Adipocyte (in vitro differentiated cells): ENCODE results near the gene TTYH3.
"Not testable (repeated sequence)": the region's sequence is repeated elsewhere in the genome, so short reads cannot be mapped to it uniquely, and the experiment has no call there.

Experiments
- DNase-seq: peaks from one replicate; pipeline ENCODE4 v3.0.0-alpha.2; 2015; ENCODE audit warnings: low read depth
- H3K27me3 ChIP-seq: replicated peaks from 2 replicates; pipeline ENCODE4 v1.7.0; 2013; ENCODE audit warnings: mild to moderate bottlenecking, low read length, moderate library complexity; ENCODE audit not compliant: control insufficient read depth, insufficient read depth
- H3K36me3 ChIP-seq: 2 replicates; pipeline ENCODE4 v1.7.0; 2013; ENCODE audit warnings: low read length, mild to moderate bottlenecking, moderate library complexity; ENCODE audit not compliant: control insufficient read depth, insufficient read depth, severe bottlenecking
- H3K4me1 ChIP-seq: 2 replicates; pipeline ENCODE4 v1.7.0; 2013; ENCODE audit warnings: mild to moderate bottlenecking, low read length, moderate library complexity; ENCODE audit not compliant: control insufficient read depth, insufficient read depth
- H3K4me3 ChIP-seq: 2 replicates; pipeline ENCODE4 v1.7.0; 2013; ENCODE audit warnings: mild to moderate bottlenecking, low read length, moderate library complexity
- H3K9ac ChIP-seq: 2 replicates; pipeline ENCODE4 v1.7.0; 2013; ENCODE audit warnings: mild to moderate bottlenecking, low read length, moderate library complexity
- H3K9me3 ChIP-seq: 2 replicates; pipeline ENCODE4 v1.7.0; 2013; ENCODE audit warnings: mild to moderate bottlenecking, low read length, moderate library complexity; ENCODE audit not compliant: control insufficient read depth

The TTYH3 gene

GRCh38 chr7:2604608-2605174 is 27.1 kb upstream of the TTYH3 start:
- peaks cover 20% of the 10 kb centered on the region for H3K36me3 ChIP-seq
- H3K4me3 ChIP-seq = no peak overlapping the region
- H3K27me3 ChIP-seq = no peaks in the 10 kb centered on the region
- H3K9ac ChIP-seq = no peak overlapping the region
- DNase-seq = no peak
- H3K9me3 ChIP-seq = no peaks in the 10 kb centered on the region
- peaks cover 4% of the 10 kb centered on the region for H3K4me1 ChIP-seq

GRCh38 chr7:2605608-2606538 is 25.9 kb upstream of the TTYH3 start:
- Histone ChIP-seq H3K36me3 (peaks cover 11% of the 10 kb centered on the region), H3K4me1 (peaks cover 4% of the 10 kb centered on the region), H3K9ac (no peak overlapping the region), H3K27me3 (no peaks in the 10 kb centered on the region), H3K4me3 (no peak overlapping the region), H3K9me3 (no peaks in the 10 kb centered on the region)
- DNase-seq = no peak

GRCh38 chr7:2606539-2606936 is 25.2 kb upstream of the TTYH3 start:
- Histone ChIP-seq H3K9me3 (no peaks in the 10 kb centered on the region), H3K36me3 (peaks cover 6% of the 10 kb centered on the region), H3K4me1 (peaks cover 4% of the 10 kb centered on the region), H3K4me3 (no peak overlapping the region), H3K9ac (no peak overlapping the region), H3K27me3 (no peaks in the 10 kb centered on the region)
- no peak for DNase-seq

GRCh38 chr7:2607122-2607922 is 24.5 kb upstream of the TTYH3 start:
- H3K36me3 ChIP-seq = peaks cover 6% of the 10 kb centered on the region
- no peak for DNase-seq
- no peaks in the 10 kb centered on the region for H3K27me3 ChIP-seq
- no peak overlapping the region for H3K4me3 ChIP-seq
- no peak overlapping the region for H3K9ac ChIP-seq
- H3K9me3 ChIP-seq = no peaks in the 10 kb centered on the region
- H3K4me1 ChIP-seq = peaks cover 4% of the 10 kb centered on the region

- no peaks in the 10 kb centered on the region for H3K27me3 ChIP-seq
- no peak overlapping the region for H3K9ac ChIP-seq
- peaks cover 9% of the 10 kb centered on the region for H3K4me1 ChIP-seq
- H3K4me3 ChIP-seq = no peak overlapping the region
- peaks cover 2% of the 10 kb centered on the region for H3K36me3 ChIP-seq
- H3K9me3 ChIP-seq = no peaks in the 10 kb centered on the region
- no peak for DNase-seq
Measured at GRCh38 chr7:2607923-2608904, 23.6 kb upstream of the TTYH3 start.

- peaks cover 17% of the 10 kb centered on the region for H3K4me1 ChIP-seq
- no peaks in the 10 kb centered on the region for H3K9me3 ChIP-seq
- DNase-seq = peak; percentile 42
- no peak overlapping the region for H3K9ac ChIP-seq
- no peak overlapping the region for H3K4me3 ChIP-seq
- H3K36me3 ChIP-seq = peaks cover 2% of the 10 kb centered on the region
- H3K27me3 ChIP-seq = no peaks in the 10 kb centered on the region
Measured at GRCh38 chr7:2608921-2609411, 22.8 kb upstream of the TTYH3 start.

- not testable (repeated sequence) for H3K9me3 ChIP-seq, H3K36me3 ChIP-seq, H3K27me3 ChIP-seq, DNase-seq, H3K4me3 ChIP-seq, H3K9ac ChIP-seq
- peaks cover 23% of the 10 kb centered on the region for H3K4me1 ChIP-seq
Measured at GRCh38 chr7:2609646-2610045, 22.1 kb upstream of the TTYH3 start.

- H3K9me3 ChIP-seq = no peaks in the 10 kb centered on the region
- H3K4me3 ChIP-seq = no peak overlapping the region
- no peak overlapping the region for H3K9ac ChIP-seq
- no peaks in the 10 kb centered on the region for H3K36me3 ChIP-seq
- DNase-seq = no peak
- no peaks in the 10 kb centered on the region for H3K27me3 ChIP-seq
- H3K4me1 ChIP-seq = peaks cover 28% of the 10 kb centered on the region
Measured at GRCh38 chr7:2610466-2610865, 21.3 kb upstream of the TTYH3 start.

GRCh38 chr7:2610898-2611297 is 20.9 kb upstream of the TTYH3 start:
- no peak overlapping the region for H3K9ac ChIP-seq
- DNase-seq = no peak

GRCh38 chr7:2611401-2611800 is 20.4 kb upstream of the TTYH3 start:
- H3K9ac ChIP-seq = no peak overlapping the region
- DNase-seq = no peak

More at GRCh38 chr7:2610898-2611297, 20.9 kb upstream of the TTYH3 start:
- H3K27me3 ChIP-seq = no peaks in the 10 kb centered on the region
- no peaks in the 10 kb centered on the region for H3K36me3 ChIP-seq
- no peaks in the 10 kb centered on the region for H3K9me3 ChIP-seq
- H3K4me3 ChIP-seq = no peak overlapping the region
- H3K4me1 ChIP-seq = peaks cover 28% of the 10 kb centered on the region

More at GRCh38 chr7:2611401-2611800, 20.4 kb upstream of the TTYH3 start:
- Histone ChIP-seq H3K9me3 (no peaks in the 10 kb centered on the region), H3K4me3 (no peak overlapping the region), H3K27me3 (peaks cover 2% of the 10 kb centered on the region), H3K4me1 (peaks cover 28% of the 10 kb centered on the region), H3K36me3 (no peaks in the 10 kb centered on the region)
